A673 (cell line): ENCODE measurements around the gene CREB1.

Experiments
- EZH2 ChIP-seq: fragments of 200-600 bp; sonication (generic); IDR thresholded peaks from 2 replicates; pipeline ENCODE4 v1.6.1; 2017; ENCODE audit warnings: borderline replicate concordance, low read depth, mild to moderate bottlenecking, mixed read lengths, antibody characterized with exemption, low read length; ENCODE audit not compliant: poor library complexity, severe bottlenecking
- TF ChIP-seq, protein P1 (sequence below): fragments of 300-800, 200-600 bp; sonication (generic); conservative IDR thresholded peaks from 2 replicates; pipeline ENCODE4 v1.5.1; 2017; ENCODE audit warnings: low read depth, mild to moderate bottlenecking, antibody characterized with exemption, low read length, moderate library complexity, mixed read lengths

DNA sequence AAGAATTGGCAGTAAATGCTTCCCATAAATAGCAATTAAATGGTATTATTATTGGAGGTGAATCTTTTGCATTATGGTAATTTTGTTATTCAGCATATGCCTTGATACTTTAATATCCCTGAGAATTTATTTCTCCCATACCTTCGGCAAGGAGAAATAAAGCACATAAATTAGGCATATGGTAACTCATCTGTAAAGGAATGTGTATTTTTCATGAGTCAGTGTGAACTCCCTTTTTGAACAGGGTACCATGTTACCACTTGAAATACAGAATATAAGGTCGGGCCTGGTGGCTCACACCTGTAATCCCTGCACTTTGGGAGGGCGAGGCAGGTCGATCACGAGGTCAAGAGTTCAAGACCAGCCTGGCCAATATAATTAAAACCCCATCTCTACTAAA, 77.1 kb downstream of the CREB1 start:
- TF ChIP-seq, protein P1, sequence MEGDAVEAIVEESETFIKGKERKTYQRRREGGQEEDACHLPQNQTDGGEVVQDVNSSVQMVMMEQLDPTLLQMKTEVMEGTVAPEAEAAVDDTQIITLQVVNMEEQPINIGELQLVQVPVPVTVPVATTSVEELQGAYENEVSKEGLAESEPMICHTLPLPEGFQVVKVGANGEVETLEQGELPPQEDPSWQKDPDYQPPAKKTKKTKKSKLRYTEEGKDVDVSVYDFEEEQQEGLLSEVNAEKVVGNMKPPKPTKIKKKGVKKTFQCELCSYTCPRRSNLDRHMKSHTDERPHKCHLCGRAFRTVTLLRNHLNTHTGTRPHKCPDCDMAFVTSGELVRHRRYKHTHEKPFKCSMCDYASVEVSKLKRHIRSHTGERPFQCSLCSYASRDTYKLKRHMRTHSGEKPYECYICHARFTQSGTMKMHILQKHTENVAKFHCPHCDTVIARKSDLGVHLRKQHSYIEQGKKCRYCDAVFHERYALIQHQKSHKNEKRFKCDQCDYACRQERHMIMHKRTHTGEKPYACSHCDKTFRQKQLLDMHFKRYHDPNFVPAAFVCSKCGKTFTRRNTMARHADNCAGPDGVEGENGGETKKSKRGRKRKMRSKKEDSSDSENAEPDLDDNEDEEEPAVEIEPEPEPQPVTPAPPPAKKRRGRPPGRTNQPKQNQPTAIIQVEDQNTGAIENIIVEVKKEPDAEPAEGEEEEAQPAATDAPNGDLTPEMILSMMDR = no peak
- no peak for TF ChIP-seq EZH2
